Measurements from ENCODE around the gene JHY.

DNA sequence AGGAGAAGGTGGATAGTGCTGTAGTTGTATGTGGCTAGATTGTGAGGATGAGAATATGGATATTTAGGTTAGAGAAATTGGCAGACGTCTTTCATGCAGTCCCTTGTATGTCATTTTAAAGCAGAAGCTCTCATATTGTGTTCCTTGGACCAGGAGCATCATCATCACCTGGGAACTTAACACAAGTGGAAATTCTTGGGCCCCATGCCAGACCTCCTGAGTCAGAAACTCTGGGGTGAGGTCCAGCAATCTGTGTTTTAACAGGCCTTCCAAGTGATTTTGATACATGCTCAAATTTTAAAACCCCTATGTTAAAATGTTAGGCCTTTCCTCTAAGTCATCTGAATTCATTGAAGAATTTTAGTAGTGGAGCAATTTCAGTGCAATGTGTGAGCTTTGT lies 34.8 kb downstream of the JHY start:
- TF ChIP-seq, protein P1, sequence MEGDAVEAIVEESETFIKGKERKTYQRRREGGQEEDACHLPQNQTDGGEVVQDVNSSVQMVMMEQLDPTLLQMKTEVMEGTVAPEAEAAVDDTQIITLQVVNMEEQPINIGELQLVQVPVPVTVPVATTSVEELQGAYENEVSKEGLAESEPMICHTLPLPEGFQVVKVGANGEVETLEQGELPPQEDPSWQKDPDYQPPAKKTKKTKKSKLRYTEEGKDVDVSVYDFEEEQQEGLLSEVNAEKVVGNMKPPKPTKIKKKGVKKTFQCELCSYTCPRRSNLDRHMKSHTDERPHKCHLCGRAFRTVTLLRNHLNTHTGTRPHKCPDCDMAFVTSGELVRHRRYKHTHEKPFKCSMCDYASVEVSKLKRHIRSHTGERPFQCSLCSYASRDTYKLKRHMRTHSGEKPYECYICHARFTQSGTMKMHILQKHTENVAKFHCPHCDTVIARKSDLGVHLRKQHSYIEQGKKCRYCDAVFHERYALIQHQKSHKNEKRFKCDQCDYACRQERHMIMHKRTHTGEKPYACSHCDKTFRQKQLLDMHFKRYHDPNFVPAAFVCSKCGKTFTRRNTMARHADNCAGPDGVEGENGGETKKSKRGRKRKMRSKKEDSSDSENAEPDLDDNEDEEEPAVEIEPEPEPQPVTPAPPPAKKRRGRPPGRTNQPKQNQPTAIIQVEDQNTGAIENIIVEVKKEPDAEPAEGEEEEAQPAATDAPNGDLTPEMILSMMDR (IDR thresholded peaks at IDR 0.05) = no peak
- TF ChIP-seq POLR2A (IDR thresholded peaks at IDR 0.05) = no peak
